BLaER1 treated with 17β-estradiol and CSF1 and Interleukin-3, amounts not matched to agents 10 nM and 100 nM (cell line): ENCODE measurements around the gene TAAR8.
"Not testable (repeated sequence)": the region's sequence is repeated elsewhere in the genome, so short reads cannot be mapped to it uniquely, and the experiment has no call there.

ENCODE experiments used
- H3K27ac ChIP-seq, 11 experiments: shearing (Covaris generic); formaldehyde crosslinking; 2 replicates each; pipeline ENCODE4 v1.8.1; 2022
- H3K27me3 ChIP-seq, 11 experiments: shearing (Covaris generic); formaldehyde crosslinking; 2 replicates each; pipeline ENCODE4 v1.8.1; 2022
- H3K36me3 ChIP-seq, 11 experiments: shearing (Covaris generic); formaldehyde crosslinking; 2 replicates each; pipeline ENCODE4 v1.8.1; 2022
- H3K4me1 ChIP-seq, 10 experiments: shearing (Covaris generic); formaldehyde crosslinking; 2 replicates each; pipeline ENCODE4 v1.8.1; 2022
- H3K4me2 ChIP-seq, 11 experiments: shearing (Covaris generic); formaldehyde crosslinking; 2 replicates each; pipeline ENCODE4 v1.8.1; 2022
- H3K4me3 ChIP-seq, 10 experiments: shearing (Covaris generic); formaldehyde crosslinking; 2 replicates each; pipeline ENCODE4 v1.8.1; 2022
- H3K9ac ChIP-seq, 11 experiments: shearing (Covaris generic); formaldehyde crosslinking; 2 replicates each; pipeline ENCODE4 v1.8.1; 2022
- H3K9me3 ChIP-seq, 11 experiments: shearing (Covaris generic); formaldehyde crosslinking; replicated peaks in 1 of 11; 2 replicates each; pipeline ENCODE4 v1.8.1; 2022
- H4K20me1 ChIP-seq, 11 experiments: shearing (Covaris generic); formaldehyde crosslinking; 2 replicates each; pipeline ENCODE4 v1.8.1; 2022
- Cebpa-rat ChIP-seq, 11 experiments: shearing (Covaris generic); IDR thresholded peaks; 2 replicates each; pipeline ENCODE4 v1.8.1; 2022

Gene TAAR8

DNA sequence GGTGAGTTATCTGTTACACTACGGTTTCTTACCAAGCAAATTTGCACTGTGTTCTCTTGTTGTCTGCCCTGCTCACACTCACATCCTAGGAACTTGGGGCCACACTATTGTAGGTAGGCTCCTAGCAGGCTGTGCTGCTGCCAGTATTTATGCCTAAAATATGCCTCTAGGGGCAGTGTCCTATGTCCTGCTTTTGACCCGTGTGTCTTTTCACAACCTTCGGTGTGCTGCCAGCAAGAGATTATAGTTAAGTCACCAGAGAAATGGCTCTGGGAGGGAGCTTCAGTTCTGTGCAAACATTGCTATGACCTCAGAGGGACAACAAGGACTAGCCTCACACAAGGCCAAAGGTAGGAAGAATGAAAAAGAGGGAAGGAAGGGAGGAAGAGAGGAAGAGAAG lies 46.0 kb downstream of the TAAR8 start:
- no peak for TF ChIP-seq Cebpa-rat (IDR thresholded peaks at IDR 0.05)
- Histone ChIP-seq H4K20me1 (no peaks in the 10 kb centered on the region), H3K27me3 (no peaks in the 10 kb centered on the region), H3K36me3 (no peaks in the 10 kb centered on the region), H3K4me1 (peaks cover 0 to under 1% (median 0%) of the 10 kb centered on the region in 10 experiments; a peak in 1 of 20 replicates), H3K4me2 (no peak overlapping the region), H3K9me3 (no peaks in the 10 kb centered on the region), H3K4me3 (no peak overlapping the region), H3K27ac (no peak overlapping the region), H3K9ac (no peak overlapping the region)

DNA sequence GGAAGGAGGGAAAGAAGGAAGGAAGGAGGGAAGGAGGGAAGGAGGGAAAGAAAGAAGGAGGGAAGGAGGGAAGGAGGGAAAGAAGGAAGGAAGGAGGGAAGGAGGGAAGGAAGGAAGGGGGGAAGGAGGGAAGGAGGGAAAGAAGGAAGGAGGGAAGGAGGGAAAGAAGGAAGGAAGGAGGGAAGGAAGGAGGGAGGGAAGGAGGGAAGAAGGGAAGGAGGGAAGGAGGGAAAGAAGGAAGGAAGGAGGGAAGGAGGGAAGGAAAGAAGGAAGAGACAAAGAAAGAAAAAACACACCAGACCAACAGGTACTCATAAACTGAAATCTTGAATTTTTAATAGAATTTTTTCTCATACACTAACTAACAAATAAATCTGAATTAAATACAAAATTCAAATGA lies 48.4 kb downstream of the TAAR8 start:
- H3K4me3 ChIP-seq = not testable (repeated sequence)

More for the DNA sequence above, 48.4 kb downstream of the TAAR8 start:
- not testable (repeated sequence) for H3K4me1 ChIP-seq, H3K4me2 ChIP-seq, H3K9me3 ChIP-seq, H3K36me3 ChIP-seq, H3K27me3 ChIP-seq, H4K20me1 ChIP-seq, H3K27ac ChIP-seq, H3K9ac ChIP-seq
